Measurements from ENCODE around the gene SLC16A3. TPM values are rescaled to one million over a fixed set of nuclear protein-coding genes. Genes with fewer than 3 reads are reported as not detected.

Gene SLC16A3
- total and polyA plus RNA-seq, 2 donors (not counting 3 experiments of a cell fraction or from before 2014, with no cell fraction given): 95.9 to 171 TPM

DNA sequence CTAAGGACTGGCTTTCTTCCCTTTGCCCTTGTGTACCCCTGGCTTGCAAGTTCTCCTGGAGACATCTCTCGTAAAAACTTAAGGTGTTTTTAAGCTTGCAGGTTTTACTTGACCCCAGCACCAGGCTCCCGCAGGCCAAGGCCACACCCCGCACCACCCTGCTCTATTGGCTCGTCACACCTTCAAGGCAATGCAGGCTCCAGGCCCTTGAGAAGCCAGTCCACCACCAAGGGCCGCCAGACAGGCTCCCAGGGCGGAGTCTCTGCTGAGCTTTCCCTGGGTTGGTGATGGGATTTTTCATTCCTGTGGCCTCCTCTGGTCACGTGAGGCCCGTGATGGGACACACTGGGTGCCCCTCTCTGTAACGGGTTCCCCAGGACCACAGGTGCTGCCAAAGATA is 34.8 kb downstream of the SLC16A3 start:
- ChIA-PET POLR2A (no interaction called here), CTCF (no interaction called here)
- no peak for FAIRE-seq
- dilution Hi-C loops (cut with MboI; ENCODE audit: extremely low pct_ligation_motif_present, low sequenced_read_pairs) (no loop called here), intact Hi-C loops (cut with micrococcal nuclease) (no loop called here)
- no peaks in the 10 kb centered on the region for H3K9me3 ChIP-seq (replicated peaks; ENCODE audit: control insufficient read depth, insufficient read depth, low read length)
- no peak overlapping the region for H3K9ac ChIP-seq (replicated peaks; ENCODE audit: extremely low read depth, insufficient read depth, low read length)
- no peak for DNase-seq (ENCODE audit: low read depth, low spot score)
- H3K36me3 ChIP-seq (ENCODE audit: control insufficient read depth in 2 of 2, extremely low read depth in 1 of 2, insufficient read depth in 2 of 2, low read length in 2 of 2): peaks cover 42 to 62% of the 10 kb centered on the region in 2 experiments
- no peak overlapping the region for H3K4me3 ChIP-seq (replicated peaks in 1 of 3; ENCODE audit: insufficient read depth in 1 of 3, low read depth in 1 of 3, low read length in 3 of 3)
- peaks cover 93% of the 10 kb centered on the region for H3K79me2 ChIP-seq (ENCODE audit: control insufficient read depth, insufficient read depth, low read length)
- H3K4me1 ChIP-seq (ENCODE audit: control insufficient read depth, extremely low read depth, insufficient read depth, low read length): peaks cover 12% of the 10 kb centered on the region
- no peak overlapping the region for H3K27ac ChIP-seq (ENCODE audit: insufficient read depth, low read depth, low read length)
- no peak overlapping the region for H3K4me2 ChIP-seq (ENCODE audit: insufficient read depth, low read length)
- H4K20me1 ChIP-seq (replicated peaks; ENCODE audit: control insufficient read depth, extremely low read depth, insufficient read depth, low read length): peaks cover 8% of the 10 kb centered on the region
- no peaks in the 10 kb centered on the region for H3K9me1 ChIP-seq (replicated peaks; ENCODE audit: control insufficient read depth, extremely low read depth, insufficient read depth, low read length)
- no peaks in the 10 kb centered on the region for H3K27me3 ChIP-seq (ENCODE audit: control insufficient read depth in 2 of 2, insufficient read depth in 2 of 2, low read length in 2 of 2)
- H2AFZ ChIP-seq (ENCODE audit: low read depth, low read length): no peak overlapping the region
- TF ChIP-seq, protein P1, sequence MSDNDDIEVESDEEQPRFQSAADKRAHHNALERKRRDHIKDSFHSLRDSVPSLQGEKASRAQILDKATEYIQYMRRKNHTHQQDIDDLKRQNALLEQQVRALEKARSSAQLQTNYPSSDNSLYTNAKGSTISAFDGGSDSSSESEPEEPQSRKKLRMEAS (IDR thresholded peaks at IDR 0.05; ENCODE audit: insufficient read depth, insufficient read length): no peak
- TF ChIP-seq MYC (IDR thresholded peaks at IDR 0.05; ENCODE audit: low read depth, low read length): no peak
- no peak for TF ChIP-seq FOS (IDR thresholded peaks at IDR 0.05; ENCODE audit: borderline replicate concordance, insufficient read depth, low read length)
- TF ChIP-seq, protein P2, sequence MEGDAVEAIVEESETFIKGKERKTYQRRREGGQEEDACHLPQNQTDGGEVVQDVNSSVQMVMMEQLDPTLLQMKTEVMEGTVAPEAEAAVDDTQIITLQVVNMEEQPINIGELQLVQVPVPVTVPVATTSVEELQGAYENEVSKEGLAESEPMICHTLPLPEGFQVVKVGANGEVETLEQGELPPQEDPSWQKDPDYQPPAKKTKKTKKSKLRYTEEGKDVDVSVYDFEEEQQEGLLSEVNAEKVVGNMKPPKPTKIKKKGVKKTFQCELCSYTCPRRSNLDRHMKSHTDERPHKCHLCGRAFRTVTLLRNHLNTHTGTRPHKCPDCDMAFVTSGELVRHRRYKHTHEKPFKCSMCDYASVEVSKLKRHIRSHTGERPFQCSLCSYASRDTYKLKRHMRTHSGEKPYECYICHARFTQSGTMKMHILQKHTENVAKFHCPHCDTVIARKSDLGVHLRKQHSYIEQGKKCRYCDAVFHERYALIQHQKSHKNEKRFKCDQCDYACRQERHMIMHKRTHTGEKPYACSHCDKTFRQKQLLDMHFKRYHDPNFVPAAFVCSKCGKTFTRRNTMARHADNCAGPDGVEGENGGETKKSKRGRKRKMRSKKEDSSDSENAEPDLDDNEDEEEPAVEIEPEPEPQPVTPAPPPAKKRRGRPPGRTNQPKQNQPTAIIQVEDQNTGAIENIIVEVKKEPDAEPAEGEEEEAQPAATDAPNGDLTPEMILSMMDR (IDR thresholded peaks at IDR 0.05; ENCODE audit: extremely low read depth in 1 of 2, insufficient read depth in 1 of 2, low read depth in 1 of 2, low read length in 2 of 2): no peak
- TF ChIP-seq POLR2AphosphoS5 (IDR thresholded peaks at IDR 0.05; ENCODE audit: insufficient read depth, low read depth, low read length): no peak
- no peak for TF ChIP-seq JUN (IDR thresholded peaks at IDR 0.05; ENCODE audit: borderline replicate concordance, insufficient read depth, insufficient read length, low read depth)
- no peak for TF ChIP-seq POLR2A (IDR thresholded peaks at IDR 0.05; ENCODE audit: low read depth, low read length)
- TF ChIP-seq GATA2 (IDR thresholded peaks at IDR 0.05; ENCODE audit: insufficient read depth, insufficient read length, low read depth, low read length): no peak
- no peak for TF ChIP-seq EZH2 (IDR thresholded peaks at IDR 0.05; ENCODE audit: borderline replicate concordance, low read depth, low read length, severe bottlenecking)
- no TSS peak for BruUV-seq (replicated peaks)
